ENCODE results near the gene OR51G1.
"Not testable (repeated sequence)": the region's sequence is repeated elsewhere in the genome, so short reads cannot be mapped to it uniquely, and the experiment has no call there.

The OR51G1 gene, protein sequence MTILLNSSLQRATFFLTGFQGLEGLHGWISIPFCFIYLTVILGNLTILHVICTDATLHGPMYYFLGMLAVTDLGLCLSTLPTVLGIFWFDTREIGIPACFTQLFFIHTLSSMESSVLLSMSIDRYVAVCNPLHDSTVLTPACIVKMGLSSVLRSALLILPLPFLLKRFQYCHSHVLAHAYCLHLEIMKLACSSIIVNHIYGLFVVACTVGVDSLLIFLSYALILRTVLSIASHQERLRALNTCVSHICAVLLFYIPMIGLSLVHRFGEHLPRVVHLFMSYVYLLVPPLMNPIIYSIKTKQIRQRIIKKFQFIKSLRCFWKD

DNA sequence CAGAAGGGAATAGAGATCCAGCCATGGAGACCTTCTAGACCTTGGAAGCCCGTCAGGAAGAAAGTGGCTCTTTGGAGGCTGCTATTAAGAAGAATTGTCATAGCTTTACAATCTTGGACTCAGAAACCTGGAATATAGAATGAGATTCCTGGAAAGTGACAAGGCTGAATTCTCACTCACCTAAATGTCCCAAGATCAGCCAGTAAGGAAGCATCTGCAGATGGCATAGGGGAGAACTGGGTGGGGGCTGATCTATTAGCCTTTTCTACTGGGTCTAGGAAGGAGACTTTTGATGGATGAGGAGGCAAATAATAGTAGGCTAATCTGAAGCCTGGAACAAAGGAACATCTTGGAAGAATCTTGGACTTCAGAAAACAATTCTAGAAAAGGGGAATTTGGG is at the start of gene OR51G1:
Gene OR51G1, minus strand, starts transcription at position 101 of the 400 bp plus-strand sequence. Its CDS starts 0 bp downstream, at position 101.
- DNase-seq: no peak

DNA sequence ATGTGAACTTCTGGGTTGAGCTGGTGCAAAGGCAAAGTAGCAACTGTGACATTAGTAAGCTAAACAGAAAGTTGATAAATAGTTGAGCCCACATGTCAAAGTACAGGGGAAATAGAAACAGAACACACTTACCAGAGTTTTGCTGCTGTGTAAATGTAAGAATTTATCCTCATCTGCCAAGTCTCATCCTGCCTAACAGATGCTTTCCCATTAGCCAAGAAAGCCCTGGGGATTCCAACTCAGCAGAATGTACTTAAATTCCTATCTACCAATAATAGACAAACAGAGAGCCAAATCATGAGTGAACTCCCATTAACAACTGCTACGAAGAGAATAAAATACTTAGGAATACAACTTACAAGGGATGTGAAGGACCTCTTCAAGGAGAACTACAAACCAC is 38.7 kb upstream of the OR51G1 start:
- no peak for DNase-seq

DNA sequence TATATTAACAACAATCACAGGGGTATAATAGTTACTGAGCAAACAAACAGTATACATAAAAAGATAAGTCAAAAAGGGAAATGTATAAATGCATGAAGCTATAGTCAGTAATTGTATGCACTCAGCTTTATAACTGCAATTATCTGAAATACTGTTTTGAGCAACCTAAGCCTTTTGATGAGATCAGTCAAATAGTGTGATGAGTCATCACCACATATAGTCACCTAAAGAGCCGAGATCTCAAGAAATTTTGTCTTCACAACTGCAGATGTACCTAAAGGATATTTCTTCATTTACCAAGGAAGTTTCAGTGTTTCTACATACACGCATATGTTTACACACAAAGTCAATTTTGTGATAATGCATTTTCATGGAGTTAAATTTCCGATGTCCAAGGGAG is 36.7 kb upstream of the OR51G1 start:
- no peak for DNase-seq

DNA sequence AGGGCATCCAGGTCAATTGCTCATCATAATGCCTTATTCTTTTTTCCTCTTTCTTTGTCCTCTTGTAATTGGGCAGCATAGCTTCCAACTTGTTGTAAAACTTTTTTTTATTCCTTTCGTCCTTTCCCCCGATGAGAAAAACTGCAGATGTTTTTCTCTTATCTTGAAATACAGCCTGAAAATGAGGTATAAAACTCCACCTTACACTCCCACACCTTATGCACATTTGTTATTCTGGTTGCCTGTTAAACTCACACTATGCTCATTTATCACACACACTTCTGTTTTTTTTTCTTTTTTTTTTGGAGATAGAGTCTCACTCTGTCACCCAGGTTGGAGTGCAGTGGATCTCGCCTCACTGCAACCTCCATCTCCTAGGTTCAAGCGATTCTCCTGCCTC is 33.3 kb upstream of the OR51G1 start:
- no peak for DNase-seq

DNA sequence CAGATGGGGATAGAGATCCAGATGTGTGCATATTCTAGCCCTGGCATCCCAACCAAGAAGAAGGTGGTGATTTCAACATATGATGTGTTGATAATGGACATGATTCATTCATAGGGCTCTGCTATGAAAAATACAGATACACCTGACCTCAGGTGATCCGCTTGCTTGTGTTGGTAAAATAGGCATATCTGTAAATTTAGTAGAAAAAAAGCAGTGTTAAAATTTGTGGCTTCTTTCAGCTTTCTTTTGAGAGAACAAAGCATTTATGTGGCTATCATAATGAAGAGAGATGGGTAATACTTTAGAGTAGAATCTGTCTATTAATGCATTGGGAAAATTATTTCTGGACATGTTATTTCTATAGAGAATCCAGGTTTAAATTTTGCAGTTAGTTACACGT is 31.5 kb upstream of the OR51G1 start, which contains the start of gene OR51A2:
Gene OR51A2, minus strand, starts transcription at position 101 of the 400 bp plus-strand sequence. Its CDS starts 0 bp downstream, at position 101.
- not testable (repeated sequence) for DNase-seq

DNA sequence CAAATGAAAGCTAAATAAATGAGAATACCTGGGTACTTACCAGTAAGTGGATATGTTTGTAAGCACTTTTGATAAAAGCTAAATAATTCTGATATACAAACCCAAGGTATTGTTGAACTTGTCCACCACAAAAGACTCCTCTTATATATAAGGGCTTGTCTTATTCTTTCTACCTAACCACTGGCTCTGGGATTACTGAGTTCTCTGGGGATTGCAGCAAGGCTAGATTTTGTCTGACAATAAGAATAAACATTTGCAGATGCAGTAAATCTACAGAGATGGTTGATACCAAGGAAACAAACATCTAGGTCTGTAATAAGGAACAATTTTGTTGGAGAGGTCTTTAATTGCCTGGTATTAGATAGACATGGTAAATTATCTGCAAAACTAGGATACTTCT is 23.4 kb upstream of the OR51G1 start, which contains the start of gene OR51A4:
Gene OR51A4, minus strand, starts transcription at position 101 of the 400 bp plus-strand sequence. CDS start 505 bp downstream, outside the sequence.
- DNase-seq: no peak

DNA sequence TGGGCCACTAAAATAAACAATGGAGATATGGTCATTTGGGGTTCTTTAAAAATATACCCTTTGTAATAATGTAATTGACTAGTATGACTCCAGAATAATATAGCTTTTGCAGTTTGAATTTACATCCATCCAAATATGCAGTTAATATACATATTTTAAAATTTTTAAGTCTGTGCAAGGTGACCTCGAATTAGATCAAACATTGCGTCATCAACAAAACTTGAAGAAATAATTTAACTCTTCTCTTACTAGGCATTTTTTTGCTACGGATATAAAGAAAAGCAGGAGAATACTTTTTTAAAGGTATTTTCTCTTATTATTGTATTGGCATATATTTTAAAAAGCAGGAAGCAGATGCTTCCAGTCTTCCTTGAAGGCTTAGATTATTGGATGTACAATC is 12.6 kb upstream of the OR51G1 start:
- DNase-seq: no peak

DNA sequence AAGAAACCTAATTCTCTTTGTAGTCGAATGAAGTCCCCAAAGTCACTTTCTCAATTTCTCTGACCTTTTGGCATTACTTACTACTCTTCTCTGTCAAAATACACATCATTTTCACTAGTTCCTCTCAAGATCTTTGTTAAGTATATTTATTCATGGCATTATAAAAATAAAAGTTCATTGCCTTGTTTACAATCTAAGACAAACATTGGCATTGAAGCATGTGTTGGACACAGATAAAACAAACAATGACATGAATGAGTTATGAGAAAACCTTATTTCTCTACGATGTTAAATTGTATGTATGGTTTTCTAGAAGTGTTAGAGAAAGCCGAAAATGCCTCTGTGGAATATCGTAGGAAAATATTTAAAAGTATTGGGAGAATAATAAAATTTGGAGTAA is 8.6 kb upstream of the OR51G1 start:
- DNase-seq: no peak

DNA sequence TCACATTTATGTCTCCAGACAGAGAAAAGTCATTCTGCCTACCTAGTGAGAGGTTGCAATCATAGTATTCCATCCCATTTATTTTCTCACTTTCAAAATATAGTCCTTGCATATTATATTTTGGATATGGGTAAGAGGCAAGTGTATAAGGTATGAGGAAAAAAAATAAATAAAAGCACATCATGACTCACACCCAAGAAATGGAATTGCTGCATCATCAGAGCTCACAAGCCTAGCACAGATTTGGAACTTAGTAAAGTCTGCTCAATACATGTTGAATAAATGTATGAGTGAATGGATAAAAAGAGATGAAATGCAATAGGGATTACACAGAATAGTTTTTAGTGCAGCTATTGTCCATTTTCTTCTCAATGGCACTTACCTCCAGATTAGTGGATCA is 2.5 kb upstream of the OR51G1 start:
- no peak for DNase-seq

DNA sequence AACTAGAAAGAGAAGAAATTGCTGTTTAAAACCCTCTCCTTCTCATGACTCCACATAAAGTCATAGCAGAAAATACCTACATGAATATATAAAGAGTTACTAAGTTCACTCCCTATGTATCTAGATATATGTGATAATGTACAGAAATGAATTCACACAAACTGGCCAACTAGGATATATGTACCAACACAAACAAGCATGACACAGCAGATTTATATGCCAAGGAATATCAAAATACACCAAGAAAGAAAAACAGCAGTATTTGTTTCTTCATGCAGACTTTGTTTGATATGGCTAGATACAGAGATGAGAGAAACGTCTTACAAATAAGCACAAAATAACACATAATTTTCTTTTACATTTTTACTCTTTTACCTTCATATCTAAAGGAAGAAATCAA is 1.8 kb downstream of the OR51G1 start:
- DNase-seq: no peak

DNA sequence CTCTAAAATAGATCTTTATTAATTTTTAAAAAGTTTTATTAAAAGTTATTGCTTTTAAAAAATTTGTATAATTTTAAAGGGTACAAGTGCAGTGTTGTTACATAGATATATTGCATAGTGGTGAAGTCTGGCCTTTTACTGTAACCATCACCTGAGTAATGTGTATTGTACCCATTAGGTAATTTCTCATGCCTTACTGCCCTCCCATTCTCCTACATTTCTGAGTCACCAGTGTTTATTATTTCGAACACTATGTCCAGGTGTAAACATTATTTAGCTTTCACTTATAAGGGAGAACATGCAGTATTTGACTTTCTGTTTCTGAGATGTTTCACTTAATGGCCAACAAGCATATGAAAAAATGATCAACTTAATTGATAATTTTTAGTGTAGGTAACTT is 2.3 kb downstream of the OR51G1 start:
- no peak for DNase-seq

DNA sequence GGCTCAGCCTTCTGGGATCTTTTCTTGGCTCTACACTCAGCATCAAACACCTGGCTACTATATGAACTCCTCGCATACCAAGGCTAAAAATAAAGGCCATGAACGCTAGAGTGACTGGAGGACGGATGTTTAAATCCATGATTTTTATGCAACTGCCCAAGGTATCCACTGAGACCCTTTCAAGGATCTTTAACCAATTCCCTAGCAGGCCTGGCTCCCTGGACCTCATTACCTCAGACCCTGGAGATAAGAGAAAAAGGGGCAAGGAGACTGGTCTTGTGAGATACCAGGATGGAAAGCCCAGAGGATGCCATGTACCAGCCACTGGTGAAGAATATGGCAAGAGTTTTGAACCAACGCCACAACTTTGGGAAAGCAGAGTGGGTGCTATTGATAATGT is 4.9 kb downstream of the OR51G1 start, which contains the start of gene OR51G2:
Gene OR51G2, minus strand, starts transcription at position 101 of the 400 bp plus-strand sequence. CDS start 3,687 bp downstream, outside the sequence.
- DNase-seq: no peak

DNA sequence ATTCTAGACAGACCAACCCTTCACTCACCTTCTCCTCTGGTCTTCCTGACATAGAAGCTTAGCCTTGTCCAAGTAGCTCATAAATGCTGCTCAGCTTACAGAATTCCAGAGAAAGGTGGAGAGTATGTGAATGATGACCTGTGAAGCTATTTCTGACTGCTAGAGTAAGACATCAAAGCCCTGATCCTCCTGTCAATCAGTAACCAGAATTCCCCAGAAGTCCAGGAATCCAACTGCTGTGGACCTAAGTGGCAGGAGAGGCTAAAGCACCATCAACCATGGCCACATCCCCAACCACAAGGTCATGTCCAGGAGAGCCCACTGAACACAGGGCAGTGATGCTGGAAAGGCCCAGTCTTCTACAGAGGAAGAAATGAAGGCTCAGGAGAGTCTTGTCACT is 7.6 kb downstream of the OR51G1 start:
- DNase-seq: no peak

DNA sequence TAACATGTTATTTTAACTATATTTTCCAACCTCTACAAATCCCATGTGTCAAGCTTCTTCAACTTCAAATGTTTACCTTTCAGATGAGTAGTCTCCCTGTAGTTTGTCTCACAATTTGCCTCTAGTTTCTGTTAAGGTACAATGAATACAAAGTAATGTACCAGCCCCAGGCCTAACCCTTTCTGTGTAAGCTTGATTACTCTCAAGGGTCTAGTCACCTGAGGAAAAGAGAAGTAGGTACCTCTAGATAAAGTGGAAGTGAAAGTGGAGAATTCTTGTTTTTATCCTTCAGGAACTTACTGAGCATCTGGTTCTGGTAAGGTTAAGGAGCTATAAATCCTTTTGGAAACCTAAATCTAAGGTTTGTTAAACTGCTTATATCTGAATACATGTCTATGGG is 20.7 kb downstream of the OR51G1 start, which contains the start of gene OR51A7:
Gene OR51A7, plus strand, starts transcription at position 300 of the 400 bp plus-strand sequence. CDS start 3,587 bp downstream, outside the sequence.
- no peak for DNase-seq

DNA sequence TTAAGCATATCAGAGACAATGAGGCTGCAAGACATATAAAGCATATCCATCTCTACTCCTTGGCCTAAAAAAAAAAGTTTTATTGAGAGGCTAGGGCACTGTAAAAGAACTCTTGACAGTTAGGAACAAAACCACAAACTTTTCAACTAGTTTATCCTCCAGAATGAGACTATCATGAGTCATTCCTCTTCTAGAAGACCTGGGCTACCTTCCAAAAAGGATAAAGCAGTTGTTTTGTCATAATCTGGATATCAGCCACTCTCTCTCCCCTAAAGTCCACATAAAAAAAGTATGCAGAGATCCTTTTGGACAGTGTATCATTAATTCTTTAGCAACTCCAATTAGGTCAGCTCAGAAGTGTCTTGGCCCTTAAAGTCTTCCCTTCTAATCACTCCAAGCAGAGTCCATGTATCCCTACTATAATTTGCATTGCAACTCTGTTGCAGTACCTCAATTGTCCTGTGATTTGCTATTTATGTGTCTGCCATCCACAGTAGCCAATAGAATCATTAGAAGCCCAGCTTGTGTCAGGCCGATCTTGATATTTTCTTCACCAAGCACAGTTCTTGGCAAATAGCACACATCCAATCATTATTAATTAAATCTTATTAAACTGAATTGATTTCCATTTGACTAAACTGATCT is 32.0 kb downstream of the OR51G1 start:
- DNase-seq: no peak

DNA sequence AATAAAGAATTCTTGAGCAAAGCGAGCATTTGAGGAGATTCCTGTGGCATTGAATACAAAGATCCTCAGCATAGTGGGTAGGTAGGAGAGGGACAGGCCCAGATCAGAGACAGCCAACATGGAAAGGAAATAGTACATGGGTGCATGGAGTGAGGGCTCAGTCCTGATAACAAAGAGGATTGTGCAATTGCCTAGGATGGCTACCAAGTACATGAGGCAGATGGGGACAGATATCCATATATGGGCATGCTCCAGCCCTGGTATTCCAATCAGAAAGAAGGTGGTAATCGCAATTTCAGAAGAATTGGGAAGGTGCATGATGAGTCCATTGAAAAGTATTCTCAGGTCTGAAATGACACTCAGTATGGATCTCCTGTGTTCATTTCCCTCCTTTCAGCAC is 33.9 kb downstream of the OR51G1 start:
- no peak for DNase-seq

DNA sequence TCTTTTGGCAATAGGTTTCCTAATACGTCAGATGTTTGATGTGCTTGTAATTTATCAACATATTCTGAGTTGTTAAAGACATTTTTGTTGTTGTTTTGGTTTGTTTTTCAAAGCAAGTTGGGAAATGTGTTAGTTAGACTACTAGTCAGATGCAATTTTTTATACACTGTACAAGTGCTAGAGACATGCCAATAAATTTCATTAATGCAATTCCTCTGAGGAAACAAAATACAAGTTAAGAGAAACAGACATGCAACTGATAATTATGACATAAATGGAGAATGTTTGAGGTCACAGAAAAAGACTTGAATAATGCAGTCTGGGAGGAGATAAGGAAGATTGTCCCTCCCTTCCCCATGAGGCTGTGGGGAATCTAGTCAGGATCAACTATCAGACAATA is 36.5 kb downstream of the OR51G1 start:
- DNase-seq: no peak

DNA sequence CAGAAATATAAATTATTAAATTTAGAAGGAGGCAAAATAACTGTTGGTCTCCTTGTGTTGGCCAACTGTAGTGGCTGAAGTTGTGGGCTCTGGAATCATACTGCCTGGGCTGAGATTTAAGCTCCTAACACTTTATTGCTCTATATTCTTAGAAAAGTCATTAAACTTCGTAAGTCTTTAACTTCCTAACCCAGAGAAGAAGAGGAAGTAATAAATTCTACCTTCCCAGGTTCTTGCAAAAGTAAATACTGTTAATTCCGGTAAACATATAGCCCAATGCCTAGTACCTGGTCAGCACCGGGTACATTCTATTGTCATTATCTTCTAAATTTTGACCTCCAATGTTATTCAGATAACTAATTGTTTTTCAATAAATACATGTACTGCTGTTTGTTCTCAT is 38.0 kb downstream of the OR51G1 start:
- no peak for DNase-seq

DNA sequence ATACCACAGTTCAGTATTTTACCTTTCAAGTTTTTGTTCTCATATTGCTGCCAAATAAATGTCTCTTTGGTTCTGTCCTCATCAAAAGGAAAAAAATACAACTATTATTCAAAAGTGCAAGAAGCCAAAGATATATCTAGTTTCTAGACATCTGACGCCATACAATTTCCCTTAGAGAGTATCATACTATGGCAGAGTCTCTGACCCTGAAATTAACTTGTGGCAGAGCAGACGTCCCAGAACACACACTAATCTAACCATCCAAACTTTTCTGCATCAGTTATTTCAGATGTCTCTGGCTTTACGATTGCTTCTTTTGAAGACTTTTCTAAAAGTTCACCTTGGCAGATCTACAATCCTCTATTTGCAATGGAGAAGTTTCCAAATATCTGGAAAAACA is 39.8 kb downstream of the OR51G1 start:
- DNase-seq: no peak

DNA sequence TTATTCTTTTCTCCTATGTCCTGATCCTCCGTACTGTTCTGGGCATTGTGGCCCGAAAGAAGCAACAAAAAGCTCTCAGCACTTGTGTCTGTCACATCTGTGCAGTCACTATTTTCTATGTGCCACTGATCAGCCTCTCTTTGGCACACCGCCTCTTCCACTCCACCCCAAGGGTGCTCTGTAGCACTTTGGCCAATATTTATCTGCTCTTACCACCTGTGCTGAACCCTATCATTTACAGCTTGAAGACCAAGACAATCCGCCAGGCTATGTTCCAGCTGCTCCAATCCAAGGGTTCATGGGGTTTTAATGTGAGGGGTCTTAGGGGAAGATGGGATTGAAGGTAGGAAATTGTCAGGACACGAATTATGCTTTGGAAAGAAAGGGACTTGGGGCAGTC is 41.6 kb downstream of the OR51G1 start:
- DNase-seq: no peak

DNA sequence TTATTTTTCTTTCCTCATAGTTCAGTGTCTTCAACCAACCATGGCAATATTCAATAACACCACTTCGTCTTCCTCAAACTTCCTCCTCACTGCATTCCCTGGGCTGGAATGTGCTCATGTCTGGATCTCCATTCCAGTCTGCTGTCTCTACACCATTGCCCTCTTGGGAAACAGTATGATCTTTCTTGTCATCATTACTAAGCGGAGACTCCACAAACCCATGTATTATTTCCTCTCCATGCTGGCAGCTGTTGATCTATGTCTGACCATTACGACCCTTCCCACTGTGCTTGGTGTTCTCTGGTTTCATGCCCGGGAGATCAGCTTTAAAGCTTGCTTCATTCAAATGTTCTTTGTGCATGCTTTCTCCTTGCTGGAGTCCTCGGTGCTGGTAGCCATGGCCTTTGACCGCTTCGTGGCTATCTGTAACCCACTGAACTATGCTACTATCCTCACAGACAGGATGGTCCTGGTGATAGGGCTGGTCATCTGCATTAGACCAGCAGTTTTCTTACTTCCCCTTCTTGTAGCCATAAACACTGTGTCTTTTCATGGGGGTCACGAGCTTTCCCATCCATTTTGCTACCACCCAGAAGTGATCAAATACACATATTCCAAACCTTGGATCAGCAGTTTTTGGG is 42.2 kb downstream of the OR51G1 start, which contains the start of gene OR51T1:
Gene OR51T1, plus strand, starts transcription at position 41 of the 641 bp plus-strand sequence. Its CDS starts 0 bp downstream, at position 41.
- no peak for DNase-seq

DNA sequence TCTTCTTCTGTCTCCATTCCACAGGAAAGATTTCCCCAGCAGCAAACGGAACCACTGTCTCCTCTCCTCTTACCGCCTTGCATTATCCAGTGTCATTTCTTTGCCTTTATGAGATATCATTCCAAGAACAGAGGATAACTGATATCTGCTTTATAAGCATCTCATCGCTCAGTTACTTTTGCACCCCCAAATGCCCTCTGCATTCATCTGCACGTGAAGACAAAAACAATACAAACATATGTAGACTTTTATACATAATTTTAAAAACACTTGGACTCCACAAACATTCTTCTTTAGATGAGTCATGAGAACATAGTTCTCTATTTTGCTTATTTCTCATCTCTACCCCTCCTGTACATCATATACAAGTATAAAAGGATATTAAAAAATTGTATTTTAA is 43.0 kb downstream of the OR51G1 start:
- no peak for DNase-seq

All from KG1 (cell line).